Measurements from ENCODE around the gene AKR1C3. TPM values are rescaled to one million over a fixed set of nuclear protein-coding genes. Genes with fewer than 3 reads are reported as not detected.

Gene AKR1C3
- total RNA-seq, 1 experiment from 2014 or later, result 3.0 TPM

GRCh38 chr10:5146920-5147254 lies 52.7 kb downstream of the AKR1C3 start (continued):
- TF ChIP-seq ATF3 (IDR thresholded peaks at IDR 0.05) (no peak), EZH2 (IDR thresholded peaks at IDR 0.05) (no peak), POLR2A (IDR thresholded peaks at IDR 0.05; ENCODE audit: borderline replicate concordance, extremely low read depth, insufficient read depth, insufficient read length) (no peak), ZBTB33 (IDR thresholded peaks at IDR 0.05; ENCODE audit: extremely low read depth, insufficient replicate concordance, low read length) (no peak)

GRCh38 chr10:5147255-5147980 lies 53.2 kb downstream of the AKR1C3 start:
- RAD21 ChIA-PET (ENCODE audit: low non-redundant PET in 1 of 2, low total read pairs in 2 of 2, uncharacterized antibody in 2 of 2, unreplicated experiment in 2 of 2), result no interaction called here
- no peaks in the 10 kb centered on the region for H3K4me1 ChIP-seq (ENCODE audit: control insufficient read depth in 1 of 2, insufficient read depth in 2 of 2, low read length in 2 of 2)
- TF ChIP-seq TCF7L2 (IDR thresholded peaks at IDR 0.05; ENCODE audit: borderline replicate concordance, extremely low read depth, insufficient read depth, insufficient read length), result no peak
- no peak for TF ChIP-seq EZH2 (IDR thresholded peaks at IDR 0.05)
- TF ChIP-seq ZNF274 (IDR thresholded peaks at IDR 0.05; ENCODE audit: low read depth, low read length), result no peak
- TF ChIP-seq ZFX (IDR thresholded peaks at IDR 0.05), result no peak
- no peak for TF ChIP-seq SIN3A (IDR thresholded peaks at IDR 0.05; ENCODE audit: low read depth)
- TF ChIP-seq ZBTB33 (IDR thresholded peaks at IDR 0.05; ENCODE audit: extremely low read depth, insufficient replicate concordance, low read length), result no peak
- no peak for TF ChIP-seq SP1 (IDR thresholded peaks at IDR 0.05; ENCODE audit: low read depth)
- TF ChIP-seq EGR1 (IDR thresholded peaks at IDR 0.05; ENCODE audit: low read depth), result no peak
- TF ChIP-seq SRF (IDR thresholded peaks at IDR 0.05; ENCODE audit: low read depth), result no peak
- TF ChIP-seq YY1 (IDR thresholded peaks at IDR 0.05; ENCODE audit: extremely low read depth, insufficient replicate concordance, low read depth, low read length), result no peak
- no peak for TF ChIP-seq RAD21 (IDR thresholded peaks at IDR 0.05; ENCODE audit: low read depth)
- no peak for TF ChIP-seq CTCF (IDR thresholded peaks at IDR 0.05 in 2 of 3, conservative IDR thresholded peaks at IDR 0.05 in 1 of 3; ENCODE audit: borderline replicate concordance in 1 of 3, insufficient read depth in 1 of 3, low read depth in 2 of 3, low read length in 2 of 3)
- no peak for TF ChIP-seq ELF1 (IDR thresholded peaks at IDR 0.05; ENCODE audit: borderline replicate concordance, low read depth)
- no peak for TF ChIP-seq JUND (IDR thresholded peaks at IDR 0.05)

More at GRCh38 chr10:5147255-5147980, 53.2 kb downstream of the AKR1C3 start:
- no peak overlapping the region for H3K27ac ChIP-seq (ENCODE audit: low read depth, low read length)
- H3K9ac ChIP-seq (ENCODE audit: low read length), result no peak overlapping the region
- H3K4me2 ChIP-seq (ENCODE audit: low read length), result no peak overlapping the region
- no peaks in the 10 kb centered on the region for H4K20me1 ChIP-seq (ENCODE audit: insufficient read depth)
- no peak for ATAC-seq
- DNase-seq (ENCODE audit: low read depth, low spot score), result no peak
- H2AFZ ChIP-seq (ENCODE audit: low read depth, low read length, poor library complexity, severe bottlenecking), result no peak overlapping the region
- H3K79me2 ChIP-seq (ENCODE audit: insufficient read depth, low read length), result no peaks in the 10 kb centered on the region
- H3K4me3 ChIP-seq (replicated peaks in 1 of 2; ENCODE audit: low read depth in 1 of 2, low read length in 2 of 2), result no peak overlapping the region
- intact Hi-C loops (cut with micrococcal nuclease), result no loop called here
- H3K36me3 ChIP-seq (ENCODE audit: control insufficient read depth in 1 of 2, insufficient read depth in 2 of 2, low read length in 2 of 2), result no peaks in the 10 kb centered on the region
- H3K9me3 ChIP-seq (ENCODE audit: control insufficient read depth in 1 of 2, insufficient read depth in 1 of 2, low read depth in 1 of 2, low read length in 2 of 2), result no peaks in the 10 kb centered on the region
- no peaks in the 10 kb centered on the region for H3K27me3 ChIP-seq (ENCODE audit: insufficient read depth, low read length)
- ChIA-PET POLR2A (no interaction called here), CTCF (no interaction called here)
- no peaks in the 10 kb centered on the region for H3K9me2 ChIP-seq (ENCODE audit: insufficient read depth)
- no TSS peak for BruUV-seq (replicated peaks)
